Myocyte (in vitro differentiated cells): Measurements from ENCODE around the gene PDLIM1. TPM values are rescaled to one million over a fixed set of nuclear protein-coding genes. Genes with fewer than 3 reads are reported as not detected.
"Not testable (repeated sequence)": the region's sequence is repeated elsewhere in the genome, so short reads cannot be mapped to it uniquely, and the experiment has no call there.

ENCODE experiments used
- DNase-seq: peaks from one replicate; pipeline ENCODE4 v3.0.0-alpha.2; 2012; ENCODE audit warnings: low read depth
- total RNA-seq: library from RNA; depleted of rRNA; stranded (reverse); fragments of >200 nt; gene quantifications from 2 replicates; pipeline ENCODE4 v1.2.3, GENCODE V29; 2014

PDLIM1 gene
- total RNA-seq, 1 donor from 2014 or later, result 3.9 TPM

DNA sequence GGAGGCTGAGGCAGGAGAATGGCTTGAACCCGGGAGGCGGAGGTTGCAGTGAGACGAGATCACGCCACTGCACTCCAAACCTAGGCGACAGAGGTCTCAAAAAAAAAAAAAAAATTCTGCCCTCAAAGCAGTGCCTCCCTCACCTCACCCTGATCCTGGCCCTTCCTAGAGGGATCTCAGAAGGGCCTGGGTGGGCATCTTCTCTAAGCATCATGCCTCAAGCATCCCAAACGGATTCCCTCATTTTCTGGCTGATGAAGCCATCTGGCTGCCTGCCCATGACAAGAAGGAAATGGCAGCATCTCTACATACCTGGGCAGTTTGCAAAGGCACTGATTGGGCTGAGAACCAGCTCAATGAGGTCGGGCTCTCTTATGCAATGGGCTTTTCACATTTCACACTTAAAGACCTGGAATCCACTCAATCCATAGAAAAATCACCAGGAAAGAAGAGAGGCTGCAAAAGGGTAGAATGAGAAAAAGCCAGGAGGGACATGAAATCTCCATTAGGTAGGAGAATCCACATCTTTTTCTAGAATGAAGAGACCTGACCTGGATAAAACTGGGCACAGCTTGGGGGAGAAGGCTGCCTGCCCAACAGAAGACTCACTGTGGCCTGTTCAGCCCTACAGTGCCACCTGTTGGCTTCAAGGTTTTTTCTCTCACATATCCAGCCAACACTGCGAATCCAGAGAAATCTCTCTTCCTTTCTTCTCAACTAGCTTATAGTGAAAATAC lies 48.1 kb downstream of the PDLIM1 start:
- peak; percentile 79 for DNase-seq

DNA sequence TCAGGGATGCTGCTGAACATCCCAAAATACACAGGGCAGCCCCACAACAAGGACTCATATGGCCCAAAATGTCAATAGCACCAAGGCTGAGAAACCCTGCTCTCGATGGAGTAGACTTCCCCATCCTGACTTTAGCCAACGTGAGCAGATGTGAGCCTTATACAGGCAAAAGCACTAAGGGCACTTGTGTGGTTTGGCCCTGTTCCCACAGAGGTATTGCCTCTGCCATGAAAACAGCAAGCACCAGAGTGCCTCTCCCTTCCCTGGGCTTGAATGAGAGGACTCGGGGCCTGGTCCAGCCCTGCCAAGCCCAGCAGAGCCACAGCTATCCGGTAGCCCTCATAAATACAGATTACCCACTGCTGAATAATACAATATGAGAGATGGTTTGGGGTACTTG lies 49.3 kb downstream of the PDLIM1 start:
- DNase-seq, result no peak

DNA sequence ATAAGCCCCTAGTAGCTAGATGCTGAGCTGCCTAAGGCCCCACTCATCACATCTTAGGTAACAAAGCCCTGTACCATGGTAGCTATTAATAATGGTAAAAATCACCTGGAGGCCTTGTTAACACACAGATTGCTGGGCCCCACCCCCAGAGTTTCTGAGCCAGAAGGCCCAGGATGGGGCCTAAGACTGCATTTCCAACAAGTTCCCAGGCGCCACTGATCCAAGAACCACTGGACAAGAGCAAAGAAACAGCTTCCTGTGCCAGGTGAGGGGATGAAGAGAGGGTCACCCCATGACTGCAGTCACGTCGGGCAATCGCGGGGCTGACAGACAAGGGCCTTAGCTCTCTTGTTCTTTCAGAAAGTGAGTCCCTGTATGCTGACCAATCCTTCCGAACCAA lies 50.0 kb downstream of the PDLIM1 start:
- no peak for DNase-seq

DNA sequence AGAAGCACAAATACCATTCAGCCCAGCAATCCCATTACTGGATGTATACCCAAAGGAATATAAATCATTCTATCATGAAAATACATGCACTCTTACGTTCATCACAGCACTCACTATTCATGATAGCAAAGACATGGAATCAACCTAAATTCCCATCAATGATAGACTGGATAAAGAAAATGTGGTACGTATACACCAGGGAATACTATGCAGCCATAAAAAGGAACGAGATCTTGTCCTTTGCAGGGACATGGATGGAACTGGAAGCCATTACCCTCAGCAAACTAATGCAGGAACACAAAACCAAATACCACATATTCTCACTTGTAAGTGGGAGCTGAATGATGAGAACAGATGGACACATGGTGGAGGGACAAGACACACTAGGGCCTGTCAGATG lies 50.7 kb downstream of the PDLIM1 start:
- not testable (repeated sequence) for DNase-seq

DNA sequence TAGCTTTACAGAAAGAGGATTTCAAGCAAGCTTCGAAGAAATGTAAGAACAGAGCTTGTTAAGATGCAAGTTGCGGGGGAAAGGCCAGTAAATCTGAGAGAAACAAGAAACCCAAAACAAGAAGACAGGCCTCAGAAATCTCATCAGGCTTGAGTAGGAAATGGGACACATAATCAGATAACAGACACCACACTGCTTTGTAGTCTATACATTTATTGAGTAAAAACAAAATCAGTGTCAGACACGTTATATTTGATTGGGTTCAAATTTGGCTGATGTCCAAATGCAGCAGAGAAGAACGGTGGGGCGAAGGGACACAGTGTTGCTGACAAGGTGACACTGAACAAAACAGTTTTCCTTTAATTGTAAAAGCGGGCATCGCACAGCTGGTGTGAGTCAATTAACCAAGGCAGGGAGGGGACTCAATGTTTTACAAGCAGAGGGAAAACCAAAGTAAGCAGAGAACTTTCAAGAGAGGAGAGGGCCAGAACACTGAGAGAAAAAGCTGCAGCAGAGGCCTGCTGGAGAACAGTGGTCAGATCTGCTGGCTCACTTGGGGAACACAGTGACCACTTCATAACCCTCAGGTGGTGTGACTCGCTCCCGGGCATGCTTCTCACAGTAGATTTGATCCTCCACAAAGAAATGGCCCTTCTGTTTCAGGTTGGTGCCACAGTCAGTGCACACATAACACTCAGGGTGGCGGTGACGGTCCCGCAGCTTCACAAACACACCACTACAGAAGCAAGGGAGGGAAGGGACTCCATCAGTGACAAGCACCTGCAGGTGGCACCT lies 53.2 kb downstream of the PDLIM1 start:
- DNase-seq, result peak; percentile 49

DNA sequence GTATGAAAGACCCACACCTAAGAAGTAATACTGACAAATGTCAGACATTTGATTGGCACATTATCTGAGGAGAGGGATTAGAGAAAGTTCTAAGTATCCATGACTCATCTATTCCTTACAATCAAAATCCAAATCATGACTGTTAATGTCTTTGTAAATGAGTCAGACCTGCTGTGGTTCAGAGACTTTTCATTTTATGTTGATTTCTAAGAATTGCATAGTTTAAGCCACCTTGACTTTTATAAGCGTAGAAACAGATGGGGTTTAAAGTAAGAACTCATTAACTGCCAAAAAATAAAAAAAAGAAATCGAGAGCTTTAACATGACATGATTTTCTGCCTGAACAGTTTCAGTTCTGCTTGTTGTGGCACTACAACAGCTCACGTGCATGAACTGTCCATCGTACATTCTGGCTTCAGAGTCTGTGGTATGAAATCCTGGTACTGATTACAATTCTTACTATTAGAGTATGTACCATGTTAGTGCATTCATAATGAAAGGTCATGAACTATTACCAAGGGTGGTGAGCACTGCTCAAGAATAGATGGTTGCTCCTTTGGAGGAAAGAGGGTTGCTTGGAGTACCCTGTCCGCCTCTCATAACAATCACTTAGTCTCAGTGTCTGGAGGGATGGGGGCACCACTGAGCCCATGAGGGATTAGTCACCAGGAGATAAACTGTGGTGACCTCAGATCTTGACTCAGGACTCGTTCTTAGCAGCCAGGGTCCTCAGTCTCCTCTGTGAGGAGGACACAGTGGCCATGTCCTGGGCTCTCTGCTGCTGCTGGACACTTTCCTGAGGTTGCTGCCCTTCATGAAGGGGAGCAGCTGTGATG lies 54.5 kb downstream of the PDLIM1 start:
- no peak for DNase-seq

DNA sequence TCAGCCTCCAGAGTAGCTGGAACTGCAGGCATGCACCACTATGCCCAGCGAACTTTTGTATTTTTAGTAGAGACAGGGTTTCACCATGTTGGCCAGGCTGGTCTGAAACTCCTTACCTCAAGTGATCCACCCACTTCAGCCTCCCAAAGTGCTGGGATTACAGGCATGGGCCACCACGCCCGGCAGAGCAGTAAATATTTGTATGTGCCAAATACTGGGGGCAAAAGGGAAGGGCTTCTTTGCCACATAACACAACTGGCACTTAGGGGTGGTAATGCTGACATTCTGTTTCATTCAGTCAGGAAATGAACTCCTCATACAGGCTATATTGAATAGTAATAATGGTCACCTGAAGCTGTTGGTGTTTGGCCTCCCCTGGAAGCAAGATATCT lies 55.1 kb downstream of the PDLIM1 start:
- no peak for DNase-seq

DNA sequence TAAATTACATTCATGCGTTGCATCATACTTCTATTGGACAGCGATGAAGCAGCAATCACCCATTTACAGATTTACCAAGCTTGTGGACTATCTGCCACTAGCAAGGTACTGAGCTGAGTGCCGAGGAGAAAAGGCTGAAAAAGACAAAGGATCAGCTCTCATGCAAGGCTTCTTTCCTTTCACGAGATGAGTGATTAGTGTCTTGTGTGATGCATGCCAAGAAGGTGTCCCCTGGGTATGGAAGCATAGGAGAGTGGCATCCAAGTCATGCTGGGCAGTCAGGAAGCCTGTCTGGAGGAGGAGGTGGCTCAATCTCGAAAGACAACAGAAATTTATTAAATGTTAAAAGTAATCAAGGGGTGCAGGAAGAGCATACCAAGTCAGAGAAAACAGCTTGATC lies 55.9 kb downstream of the PDLIM1 start:
- no peak for DNase-seq

DNA sequence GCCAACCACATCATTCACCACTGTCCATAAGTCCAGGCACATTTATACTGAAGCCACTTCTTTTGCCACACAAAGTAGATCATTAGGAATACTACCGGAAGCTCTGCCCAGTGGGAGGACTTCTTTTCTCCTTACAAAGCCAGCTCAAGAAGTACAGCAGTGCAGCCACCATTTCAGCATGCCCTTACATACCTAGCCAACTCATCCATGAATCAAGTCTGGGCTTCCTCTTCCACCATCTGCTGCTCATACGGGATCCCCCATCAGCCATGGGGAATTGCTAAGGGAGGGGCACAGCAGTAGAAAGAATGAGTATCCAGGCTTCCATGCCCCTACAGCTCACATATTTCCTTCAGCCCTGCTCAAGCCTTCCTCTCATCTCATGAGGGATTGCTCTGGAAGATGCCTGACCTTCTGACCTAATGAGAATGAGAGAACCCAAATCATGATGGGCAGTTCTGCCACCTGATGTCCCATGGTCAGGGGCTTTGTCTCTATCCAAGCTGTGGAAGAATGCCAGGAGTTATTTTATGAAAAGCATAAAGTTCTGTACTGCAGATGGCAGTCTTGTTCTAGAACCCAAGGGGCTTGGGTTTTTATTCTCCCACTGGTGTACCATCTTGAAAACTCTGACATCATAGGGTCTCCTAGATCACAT lies 57.3 kb downstream of the PDLIM1 start:
- no peak for DNase-seq

DNA sequence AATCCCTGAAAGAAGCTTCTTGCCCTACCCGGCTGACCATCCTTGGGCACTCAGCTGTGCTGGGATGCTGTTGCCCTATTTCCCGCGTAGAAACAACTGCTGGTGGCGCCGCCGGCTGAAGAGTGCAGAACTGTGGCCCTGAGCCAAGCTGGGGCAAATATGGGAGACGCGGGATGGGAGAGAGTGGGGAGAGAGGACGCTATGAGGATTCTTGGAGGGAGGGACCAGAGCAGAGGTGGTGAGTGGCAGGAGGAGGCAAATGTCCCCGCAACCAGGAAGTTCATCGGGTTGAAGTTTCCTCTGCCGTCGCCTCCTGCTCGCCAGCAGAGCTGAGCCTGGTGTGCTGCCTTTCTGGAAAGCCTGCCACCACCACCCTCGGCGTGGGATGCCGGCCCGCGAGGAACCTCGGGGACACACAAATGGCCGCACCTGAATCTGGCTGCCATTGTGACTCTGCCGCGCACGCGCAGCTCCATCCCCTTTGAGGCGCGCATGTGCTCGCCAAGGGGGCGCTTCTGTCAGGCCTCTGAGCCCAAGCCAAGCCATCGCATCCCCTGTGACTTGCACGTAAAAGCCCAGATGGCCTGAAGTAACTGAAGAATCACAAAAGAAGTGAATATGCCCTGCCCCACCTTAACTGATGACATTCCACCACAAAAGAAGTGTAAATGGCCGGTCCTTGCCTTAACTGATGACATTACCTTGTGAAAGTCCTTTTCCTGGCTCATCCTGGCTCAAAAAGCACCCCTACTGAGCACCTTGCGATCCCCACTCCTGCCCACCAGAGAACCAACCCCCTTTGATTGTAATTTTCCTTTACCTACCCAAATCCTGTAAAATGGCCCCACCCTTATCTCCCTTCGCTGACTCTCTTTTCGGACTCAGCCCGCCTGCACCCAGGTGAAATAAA lies 59.9 kb downstream of the PDLIM1 start:
- DNase-seq, result not testable (repeated sequence)

DNA sequence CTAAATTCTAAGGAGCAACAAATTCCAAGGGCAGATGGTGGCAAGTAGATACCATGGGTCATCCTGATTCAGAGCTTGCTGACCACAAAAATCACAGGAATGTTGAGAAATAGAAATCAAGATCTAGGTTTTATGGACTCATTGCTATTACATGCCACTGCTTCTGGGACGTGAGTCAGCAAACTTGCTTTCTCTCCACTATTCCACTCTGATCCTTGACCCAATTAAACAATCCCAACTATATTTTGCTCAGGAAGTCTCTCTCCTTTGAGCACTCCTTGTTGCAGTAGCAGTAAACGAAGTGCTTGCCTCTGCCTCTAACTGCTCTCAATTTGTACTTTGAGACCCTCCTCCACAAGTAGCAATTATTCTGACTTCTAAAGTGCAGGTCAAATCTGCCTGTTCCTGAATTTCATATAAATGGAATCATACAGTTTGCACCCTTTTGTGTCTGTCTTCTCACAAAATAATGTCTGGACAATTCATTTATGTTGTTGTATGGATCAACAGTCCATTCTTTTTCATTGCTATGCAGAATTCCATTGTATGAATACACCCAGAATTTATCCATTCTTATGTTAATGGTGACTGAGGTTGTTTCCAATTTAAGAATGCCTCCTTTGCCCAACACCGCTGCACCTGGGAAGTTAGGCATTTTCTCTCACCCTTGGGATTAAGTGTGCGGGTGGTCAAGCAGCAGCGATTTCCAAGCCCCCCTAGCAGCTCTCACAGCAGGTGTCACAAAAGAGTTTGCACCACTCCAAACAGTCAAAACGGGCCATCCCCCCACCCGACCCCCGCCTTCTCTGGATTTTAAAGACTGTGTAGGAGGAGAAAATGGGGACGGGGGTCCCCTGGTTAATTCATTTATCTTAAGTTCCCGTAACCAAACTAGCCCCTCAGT lies 60.8 kb downstream of the PDLIM1 start:
- peak; percentile 90 for DNase-seq

DNA sequence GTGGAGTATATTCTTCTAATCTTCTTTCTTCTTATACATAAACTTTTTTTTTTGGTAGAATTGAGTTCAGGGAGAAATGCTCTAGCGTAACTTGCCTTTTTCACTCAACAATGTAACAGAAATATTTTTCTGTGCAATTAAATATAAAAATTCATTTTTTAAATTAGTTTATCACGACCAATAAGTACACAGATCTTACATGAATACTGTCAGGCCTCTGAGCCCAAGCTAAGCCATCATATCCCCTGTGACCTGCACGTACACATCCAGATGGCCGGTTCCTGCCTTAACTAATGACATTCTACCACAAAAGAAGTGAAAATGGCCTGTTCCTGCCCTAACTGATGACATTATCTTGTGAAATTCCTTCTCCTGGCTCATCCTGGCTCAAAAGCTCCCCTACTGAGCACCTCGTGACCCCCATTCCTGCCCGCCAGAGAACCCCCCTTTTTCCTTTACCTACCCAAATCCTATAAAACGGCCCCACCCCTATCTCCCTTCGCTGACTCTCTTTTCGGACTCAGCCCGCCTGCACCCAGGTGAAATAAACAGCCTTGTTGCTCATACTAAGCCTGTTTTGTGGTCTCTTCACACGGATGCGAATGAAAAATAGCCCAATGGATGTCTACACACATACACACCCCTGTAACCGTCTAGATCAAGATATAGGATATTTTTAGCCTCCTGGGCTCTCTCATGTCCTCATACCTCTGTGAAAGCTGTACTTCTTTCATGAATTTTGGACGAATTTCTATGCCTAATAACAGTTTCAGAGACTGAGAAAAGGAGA lies 61.7 kb downstream of the PDLIM1 start:
- DNase-seq, result not testable (repeated sequence)

DNA sequence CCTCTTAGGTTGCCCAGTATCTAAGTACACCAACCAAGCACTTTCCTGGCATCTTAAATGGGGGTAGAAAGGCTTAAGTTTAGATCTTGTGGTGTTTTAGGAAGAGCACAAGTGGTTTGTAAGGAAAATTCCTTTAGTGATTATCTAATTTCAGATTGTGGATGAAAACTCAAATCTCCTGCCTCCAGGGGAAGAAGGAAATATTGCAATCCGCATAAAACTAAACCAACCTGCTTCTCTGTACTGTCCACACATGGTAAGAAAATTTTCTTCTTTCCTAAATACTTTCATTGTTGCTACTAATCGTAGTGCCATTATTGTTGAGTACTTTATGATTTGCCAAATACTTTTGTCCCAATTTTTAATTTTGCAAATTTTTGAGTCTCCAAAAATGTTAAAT lies 65.7 kb downstream of the PDLIM1 start:
- DNase-seq, result no peak

DNA sequence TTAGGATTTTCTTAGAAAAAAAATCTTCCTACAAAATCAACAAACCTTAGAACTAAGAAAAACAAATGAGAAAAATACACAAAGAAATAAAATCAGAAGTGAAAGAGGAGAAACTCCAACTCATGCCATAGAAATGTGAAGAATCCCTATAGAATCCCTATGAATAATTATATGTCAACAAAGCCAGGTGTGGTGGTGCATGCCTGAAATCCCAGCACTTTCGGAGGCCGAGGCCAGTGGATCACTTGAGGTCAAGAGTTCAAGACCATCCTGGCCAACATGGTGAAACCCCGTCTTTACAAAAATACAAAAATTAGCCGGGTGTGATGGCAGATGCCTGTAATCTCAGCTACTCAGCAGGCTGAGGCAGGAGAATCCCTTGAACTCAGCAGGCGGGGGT lies 69.7 kb downstream of the PDLIM1 start:
- DNase-seq, result no peak

DNA sequence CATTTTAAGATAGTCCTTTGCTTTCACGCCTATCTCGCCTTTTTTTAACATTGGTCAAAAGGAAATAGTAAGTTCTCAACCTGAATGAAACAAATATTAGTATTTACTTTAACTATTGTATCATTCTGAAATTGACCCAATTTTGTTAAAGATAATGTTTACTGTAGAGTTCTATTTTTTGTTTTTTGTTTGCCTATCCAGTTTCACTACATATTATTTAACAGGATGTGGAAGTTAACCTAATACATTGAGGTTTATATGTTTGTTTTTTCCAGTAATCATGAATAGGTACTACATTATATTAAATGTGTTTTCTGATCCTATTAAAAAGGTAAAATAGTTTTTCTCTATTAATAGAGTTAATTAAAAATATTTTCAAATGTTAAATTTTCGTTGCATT lies 70.3 kb downstream of the PDLIM1 start:
- DNase-seq, result no peak

DNA sequence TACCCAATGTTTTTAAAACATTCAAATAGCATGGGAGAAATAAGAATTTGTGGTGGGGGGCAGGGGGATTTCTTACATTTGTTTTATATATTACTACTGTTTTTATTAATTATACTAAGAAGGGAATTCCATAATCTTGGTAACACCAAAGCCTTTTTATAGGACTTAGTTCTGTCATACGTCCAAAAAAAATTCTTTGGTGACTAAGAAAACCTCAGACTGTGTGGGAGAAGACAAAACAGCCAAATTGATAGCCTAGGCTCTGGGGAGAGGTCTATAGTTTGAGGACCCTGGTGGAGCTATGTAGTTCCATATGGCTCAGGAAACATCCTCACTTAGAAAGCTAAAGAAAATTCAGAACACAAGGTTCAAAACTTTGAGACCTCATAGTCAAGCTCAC lies 73.3 kb downstream of the PDLIM1 start:
- DNase-seq, result no peak

DNA sequence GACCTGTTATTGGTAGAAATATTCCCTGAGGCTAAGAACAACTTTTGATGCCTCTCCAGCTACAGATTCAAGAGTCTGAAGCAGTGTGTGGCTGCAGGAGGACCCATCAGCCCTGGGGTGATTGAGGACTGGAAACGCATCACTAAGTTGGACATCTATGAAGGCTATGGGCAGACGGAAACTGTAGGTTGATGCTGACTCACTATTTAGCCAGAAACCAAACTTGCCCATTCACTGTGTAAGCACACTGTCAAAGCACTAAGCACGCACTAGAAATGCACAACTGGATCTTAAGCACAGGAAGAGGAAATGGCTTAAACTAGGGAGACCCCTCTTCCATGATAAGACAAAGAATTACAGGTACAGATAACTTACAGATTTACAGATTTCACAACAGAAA lies 76.0 kb downstream of the PDLIM1 start:
- DNase-seq, result no peak

DNA sequence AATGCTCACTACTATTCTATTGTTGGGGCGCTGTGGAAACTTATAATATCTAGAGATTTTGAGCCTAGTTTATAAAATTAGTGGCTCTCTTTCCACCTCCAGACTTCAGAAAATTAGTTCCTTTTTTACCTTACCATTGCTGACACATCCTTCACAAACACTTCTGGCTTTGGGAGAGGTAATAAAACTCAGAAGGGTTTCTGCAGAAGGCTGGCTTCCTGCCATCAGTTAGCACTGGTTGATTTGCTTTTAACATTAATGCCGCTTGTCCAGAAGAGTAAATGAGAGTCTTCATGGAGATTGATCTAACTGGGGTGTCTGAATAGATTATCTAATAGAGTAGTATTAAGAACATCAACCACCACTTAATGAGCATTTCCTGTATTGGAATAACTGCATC lies 76.4 kb downstream of the PDLIM1 start:
- DNase-seq, result no peak
